K562 (cell line): ENCODE data around the gene KLK13. TPM values are rescaled to one million over a fixed set of nuclear protein-coding genes. Genes with fewer than 3 reads are reported as not detected.

Experiments used
- BCL6 ChIP-seq: fragments of 250-450 bp; sonication (Bioruptor Pico); IDR thresholded peaks from 2 replicates; pipeline ENCODE4 v1.4.0; 2020
- BRD9 ChIP-seq: fragments of 450-650 bp; IDR thresholded peaks from 2 replicates; pipeline ENCODE4 v1.6.1; 2018; ENCODE audit warnings: low read depth; ENCODE audit not compliant: partially characterized antibody
- C11orf30 ChIP-seq: fragments of 450-650 bp; IDR thresholded peaks from 2 replicates; pipeline ENCODE4 v1.6.1; 2016; ENCODE audit warnings: low read depth, mild to moderate bottlenecking
- MCM3 ChIP-seq: fragments of 450-650 bp; IDR thresholded peaks from 2 replicates; pipeline ENCODE4 v1.6.1; 2016
- MGA ChIP-seq: fragments of 450-650 bp; IDR thresholded peaks from 2 replicates; pipeline ENCODE4 v1.6.1; 2016; ENCODE audit warnings: mild to moderate bottlenecking, moderate library complexity
- PBX2 ChIP-seq, 2 experiments: IDR thresholded peaks in 1 of 2; conservative IDR thresholded peaks in 1 of 2; 2 replicates each; pipeline ENCODE4 v1.6.1; 2016; ENCODE audit warnings: low read depth in 2 of 2, mild to moderate bottlenecking in 1 of 2, missing compliant biosample characterization in 1 of 2, missing genetic modification characterization in 1 of 2, moderate library complexity in 1 of 2
- POLR3A ChIP-seq: IDR thresholded peaks from 2 replicates; pipeline ENCODE4 v1.6.1; 2011; ENCODE audit warnings: borderline replicate concordance, mild to moderate bottlenecking, moderate library complexity; ENCODE audit not compliant: insufficient read length, insufficient read depth; ENCODE audit errors: extremely low read depth
- ZKSCAN1 ChIP-seq: fragments of 150-350 bp; IDR thresholded peaks from 2 replicates; pipeline ENCODE4 v1.6.1; 2016; ENCODE audit warnings: low read depth, low read length
- ZNF224 ChIP-seq: sonication (generic); formaldehyde crosslinking; IDR thresholded peaks from 2 replicates; pipeline ENCODE4 v1.8.0; 2022; ENCODE audit warnings: mild to moderate bottlenecking, missing genetic modification reagents
- ZNF586 ChIP-seq: fragments of 450-650 bp; formaldehyde crosslinking; conservative IDR thresholded peaks from 2 replicates; pipeline ENCODE4 v1.4.0; 2020; ENCODE audit warnings: mild to moderate bottlenecking, moderate library complexity
- polyA plus RNA-seq, 8 experiments: library from polyadenylated mRNA; depleted of rRNA in 4 of 8; stranded (reverse) in 5 of 8; unstranded in 3 of 8; fragments of >200 nt; fragmentation: Nextera tagmentation in 2 of 8; fragmentation: Illumina TruSeq in 1 of 8; extraction: Ambion mirVana in 2 of 8; extraction: Trizol in 1 of 8; gene quantifications; 2 replicates each; pipeline versions ENCODE4 v1.2.1 to v1.2.3, GENCODE V29; 2011 to 2014; ENCODE audit warnings: inconsistent platforms in 1 of 8, missing spikeins in 1 of 8
- total RNA-seq, 7 experiments: library from RNA; depleted of rRNA in 6 of 7; stranded (reverse); fragments of >200 nt in 6 of 7; fragmentation: Illumina TruSeq in 2 of 7; extraction: Trizol in 2 of 7; gene quantifications; 2 replicates each; pipeline versions ENCODE4 v1.2.1 to v1.2.3, GENCODE V29; 2011 to 2021; ENCODE audit warnings: low replicate concordance in 1 of 7
- TF ChIP-seq, protein P1 (sequence below): fragments of 250-450 bp; sonication (Bioruptor Pico); IDR thresholded peaks from 2 replicates; pipeline ENCODE4 v1.5.0; 2021

The KLK13 gene
- total and polyA plus RNA-seq, 9 of the 15 experiments (the other 6 are each of a cell fraction or from before 2014, with no cell fraction given): 0.72 to 9.0 (median 2.3) TPM

DNA sequence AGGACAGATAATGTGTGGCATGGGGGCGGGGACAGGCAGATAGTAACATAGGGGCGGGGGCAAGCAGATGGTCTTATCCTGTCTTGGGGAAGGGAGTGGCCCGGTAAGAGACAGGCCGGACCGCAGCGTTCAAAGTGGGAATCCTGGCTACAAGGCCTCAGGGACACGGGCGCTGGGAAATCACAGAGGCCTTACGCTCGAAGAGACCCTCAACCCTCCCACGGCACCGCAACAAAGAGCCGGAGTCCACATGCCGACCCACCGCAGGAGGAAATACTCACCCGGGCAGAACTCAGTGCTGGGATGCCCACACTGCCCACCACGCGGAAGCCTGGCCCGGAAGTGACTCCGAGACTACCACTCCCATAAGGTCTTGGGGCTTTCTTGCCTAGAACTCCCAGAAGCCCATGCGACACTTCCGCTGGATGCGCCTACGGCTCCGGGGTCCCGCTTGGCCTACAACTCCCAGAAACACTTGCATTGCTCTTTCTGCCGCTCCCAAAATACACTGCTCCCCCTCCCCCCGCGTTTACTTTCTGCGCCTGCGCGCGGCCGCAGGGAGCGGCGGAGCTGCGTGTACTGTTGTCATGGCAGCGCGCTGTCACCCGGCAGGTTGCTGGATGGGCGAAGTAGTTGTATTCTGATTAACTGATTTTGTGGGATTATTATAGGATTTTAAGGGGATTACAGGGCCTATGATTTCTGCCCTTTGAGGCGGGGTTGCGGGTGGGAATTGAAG is 43.3 kb upstream of the KLK13 start, which contains the start of gene CTU1 (continued):
- TF ChIP-seq PBX2 (CRISPR knock-in tag; IDR thresholded peaks at IDR 0.05; ENCODE audit: low read depth): no peak
- 0 out of 2 replicates have a peak, but pooled peaks have one; percentile 6 for TF ChIP-seq PBX2 (tag; conservative IDR thresholded peaks at IDR 0.05; ENCODE audit: low read depth)
- TF ChIP-seq, protein P1, sequence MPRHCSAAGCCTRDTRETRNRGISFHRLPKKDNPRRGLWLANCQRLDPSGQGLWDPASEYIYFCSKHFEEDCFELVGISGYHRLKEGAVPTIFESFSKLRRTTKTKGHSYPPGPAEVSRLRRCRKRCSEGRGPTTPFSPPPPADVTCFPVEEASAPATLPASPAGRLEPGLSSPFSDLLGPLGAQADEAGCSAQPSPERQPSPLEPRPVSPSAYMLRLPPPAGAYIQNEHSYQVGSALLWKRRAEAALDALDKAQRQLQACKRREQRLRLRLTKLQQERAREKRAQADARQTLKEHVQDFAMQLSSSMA (CRISPR knock-in tag): no peak
- no peak for TF ChIP-seq ZNF224
- TF ChIP-seq ZNF586 (CRISPR knock-in tag): no peak
- peak; percentile 19; the same call in 1 of the 2 replicates for TF ChIP-seq C11orf30
- no peak for TF ChIP-seq BRD9
- TF ChIP-seq POLR3A: no peak
- TF ChIP-seq ZKSCAN1: no peak
- no peak for TF ChIP-seq MCM3
- no peak for TF ChIP-seq MGA
- TF ChIP-seq BCL6 (CRISPR knock-in tag): no peak
